ENCODE data around the gene USP16. TPM values are rescaled to one million over a fixed set of nuclear protein-coding genes. Genes with fewer than 3 reads are reported as not detected.

The USP16 gene
- total RNA-seq = 27.1 and 50.6 TPM in 2 replicates

GRCh38 chr21:29024474-29025327 is at the start of gene USP16:
TSS of gene USP16 (plus strand) at chr21:29024668. CDS start at chr21:29027914, 3,246 bp downstream.

GRCh38 chr21:28992526-28993292 is 31.8 kb upstream of the USP16 start, which contains the start of gene LTN1:
TSS of gene LTN1 (minus strand) at chr21:28992877. CDS start at chr21:28992805, 72 bp downstream.

GRCh38 chr21:29073222-29074006 is 48.9 kb downstream of the USP16 start, which contains the start of gene CCT8:
TSS of gene CCT8 (minus strand) at chr21:29073648. CDS start at chr21:29073590, 58 bp downstream.

Other genes starting within 250 kb of the USP16 start
- 23.7 and 35.9 TPM in 2 replicates for gene LTN1, start 31.8 kb upstream of the USP16 start, total RNA-seq
- gene RWDD2B, start 5.3 kb upstream of the USP16 start, total RNA-seq = 17.4 and 22.7 TPM in 2 replicates
- gene CCT8, start 49.0 kb downstream of the USP16 start, total RNA-seq = 193 and 266 TPM in 2 replicates
- gene MAP3K7CL, start 106.0 kb downstream of the USP16 start, total RNA-seq = 22.7 and 23.3 TPM in 2 replicates